Nephron (organoid): ENCODE results near the gene KCNT2.

Source experiments
- H3K27ac Mint-ChIP-seq, 3 experiments: 2 replicates each; pipeline ENCODE4 v1.8.0; 2020; ENCODE audit warnings: mixed read lengths in 3 of 3, mild to moderate bottlenecking in 2 of 3, moderate library complexity in 1 of 3
- H3K27me3 Mint-ChIP-seq: 2 replicates; pipeline ENCODE4 v1.8.0; 2021; ENCODE audit warnings: low read depth, mild to moderate bottlenecking, moderate library complexity, mixed read lengths
- H3K36me3 Mint-ChIP-seq: 2 replicates; pipeline ENCODE4 v1.8.0; 2020; ENCODE audit warnings: low read depth, mixed read lengths
- H3K4me1 Mint-ChIP-seq: 2 replicates; pipeline ENCODE4 v1.8.0; 2020; ENCODE audit warnings: mixed read lengths
- H3K4me3 Mint-ChIP-seq, 3 experiments: 2 replicates each; pipeline ENCODE4 v1.8.0; 2020; ENCODE audit warnings: mild to moderate bottlenecking in 3 of 3, mixed read lengths in 3 of 3, moderate library complexity in 2 of 3
- H3K9me3 Mint-ChIP-seq: 2 replicates; pipeline ENCODE4 v1.8.0; 2020; ENCODE audit warnings: mixed read lengths
- CTCF ChIP-seq, 3 experiments: fragments of 200-600 bp; sonication (generic); IDR thresholded peaks; one replicate each; pipeline ENCODE4 v1.5.0; 2021; ENCODE audit warnings: antibody characterized with exemption in 3 of 3; ENCODE audit not compliant: unreplicated experiment in 3 of 3

Gene KCNT2

GRCh38 chr1:196450143-196451095 is 157.8 kb downstream of the KCNT2 start:
- peaks cover 9% of the 10 kb centered on the region for H3K36me3 Mint-ChIP-seq
- H3K27ac Mint-ChIP-seq: peak overlapping the region in 1 of 3 experiments; percentile 14
- no peak overlapping the region for H3K4me3 Mint-ChIP-seq
- no peaks in the 10 kb centered on the region for H3K9me3 Mint-ChIP-seq
- no peaks in the 10 kb centered on the region for H3K27me3 Mint-ChIP-seq
- TF ChIP-seq CTCF (IDR thresholded peaks at IDR 0.05; ENCODE audit: unreplicated experiment in 3 of 3): no peak
- peaks cover 6% of the 10 kb centered on the region for H3K4me1 Mint-ChIP-seq

- no peak overlapping the region for H3K27ac Mint-ChIP-seq
- no peaks in the 10 kb centered on the region for H3K9me3 Mint-ChIP-seq
- no peak for TF ChIP-seq CTCF (IDR thresholded peaks at IDR 0.05; ENCODE audit: unreplicated experiment in 3 of 3)
- no peaks in the 10 kb centered on the region for H3K4me1 Mint-ChIP-seq
- H3K4me3 Mint-ChIP-seq: no peak overlapping the region
- peaks cover 5% of the 10 kb centered on the region for H3K36me3 Mint-ChIP-seq
- H3K27me3 Mint-ChIP-seq: no peaks in the 10 kb centered on the region
Observed at GRCh38 chr1:196449460-196449859, 158.8 kb downstream of the KCNT2 start.

- no peaks in the 10 kb centered on the region for H3K27me3 Mint-ChIP-seq
- no peak overlapping the region for H3K27ac Mint-ChIP-seq
- no peak for TF ChIP-seq CTCF (IDR thresholded peaks at IDR 0.05; ENCODE audit: unreplicated experiment in 3 of 3)
- peaks cover 6% of the 10 kb centered on the region for H3K4me1 Mint-ChIP-seq
- no peak overlapping the region for H3K4me3 Mint-ChIP-seq
- H3K9me3 Mint-ChIP-seq: no peaks in the 10 kb centered on the region
- peaks cover 5% of the 10 kb centered on the region for H3K36me3 Mint-ChIP-seq
Observed at GRCh38 chr1:196445775-196446174, 162.5 kb downstream of the KCNT2 start.

GRCh38 chr1:196444634-196445033 is 163.6 kb downstream of the KCNT2 start:
- Mint-ChIP-seq H3K4me3 (no peak overlapping the region), H3K9me3 (no peaks in the 10 kb centered on the region), H3K36me3 (peaks cover 5% of the 10 kb centered on the region), H3K27ac (no peak overlapping the region), H3K27me3 (no peaks in the 10 kb centered on the region), H3K4me1 (peaks cover 6% of the 10 kb centered on the region)
- TF ChIP-seq CTCF (IDR thresholded peaks at IDR 0.05; ENCODE audit: unreplicated experiment in 3 of 3): no peak

GRCh38 chr1:196442366-196442765 is 165.9 kb downstream of the KCNT2 start:
- peaks cover 3% of the 10 kb centered on the region for H3K36me3 Mint-ChIP-seq
- TF ChIP-seq CTCF (IDR thresholded peaks at IDR 0.05; ENCODE audit: unreplicated experiment in 3 of 3): no peak

GRCh38 chr1:196440711-196441110 is 167.5 kb downstream of the KCNT2 start:
- peaks cover 6% of the 10 kb centered on the region for H3K4me1 Mint-ChIP-seq
- H3K4me3 Mint-ChIP-seq: no peak overlapping the region
- H3K27me3 Mint-ChIP-seq: no peaks in the 10 kb centered on the region
- H3K36me3 Mint-ChIP-seq: no peaks in the 10 kb centered on the region
- no peaks in the 10 kb centered on the region for H3K9me3 Mint-ChIP-seq
- TF ChIP-seq CTCF (IDR thresholded peaks at IDR 0.05; ENCODE audit: unreplicated experiment in 3 of 3): no peak
- H3K27ac Mint-ChIP-seq: no peak overlapping the region

More at GRCh38 chr1:196442366-196442765, 165.9 kb downstream of the KCNT2 start:
- no peak overlapping the region for H3K27ac Mint-ChIP-seq
- H3K9me3 Mint-ChIP-seq: no peaks in the 10 kb centered on the region
- H3K4me3 Mint-ChIP-seq: no peak overlapping the region
- peaks cover 6% of the 10 kb centered on the region for H3K4me1 Mint-ChIP-seq
- H3K27me3 Mint-ChIP-seq: no peaks in the 10 kb centered on the region
